H9 (cell line): ENCODE measurements around the gene PIGBOS1. TPM values are rescaled to one million over a fixed set of nuclear protein-coding genes. Genes with fewer than 3 reads are reported as not detected.

Experiments used
- DNase-seq: peaks from one replicate; pipeline ENCODE4 v3.0.0-alpha.2; 2017
- H2AFZ ChIP-seq: one replicate; pipeline ENCODE4 v1.6.1; 2013; ENCODE audit warnings: mild to moderate bottlenecking, low read length, control low read depth, moderate library complexity
- H2AK5ac ChIP-seq: 2 replicates; pipeline ENCODE4 v1.6.1; 2013; ENCODE audit warnings: low read length, control low read depth, mixed read lengths; ENCODE audit not compliant: insufficient read length
- H2BK120ac ChIP-seq: one replicate; pipeline ENCODE4 v1.6.1; 2013; ENCODE audit warnings: low read depth, mild to moderate bottlenecking, low read length, control low read depth, inconsistent platforms; ENCODE audit not compliant: poor library complexity, severe bottlenecking
- H2BK12ac ChIP-seq: 2 replicates; pipeline ENCODE4 v1.6.1; 2013; ENCODE audit warnings: low read length, control low read depth, mixed read lengths, low read depth; ENCODE audit not compliant: insufficient read length
- H2BK15ac ChIP-seq: 2 replicates; pipeline ENCODE4 v1.6.1; 2013; ENCODE audit warnings: low read depth, low read length, control low read depth
- H2BK20ac ChIP-seq: one replicate; pipeline ENCODE4 v1.6.1; 2013; ENCODE audit warnings: low read depth, mild to moderate bottlenecking, low read length, control low read depth, inconsistent platforms; ENCODE audit not compliant: poor library complexity, severe bottlenecking
- H2BK5ac ChIP-seq: 2 replicates; pipeline ENCODE4 v1.6.1; 2013; ENCODE audit warnings: low read length, control low read depth, mixed read lengths; ENCODE audit not compliant: insufficient read length
- H3K14ac ChIP-seq: 2 replicates; pipeline ENCODE4 v1.6.1; 2013; ENCODE audit warnings: low read length, control low read depth; ENCODE audit not compliant: insufficient read depth
- H3K18ac ChIP-seq: 2 replicates; pipeline ENCODE4 v1.6.1; 2013; ENCODE audit warnings: low read depth, mild to moderate bottlenecking, mixed read lengths, low read length, control low read depth; ENCODE audit not compliant: insufficient read length
- H3K23ac ChIP-seq: 2 replicates; pipeline ENCODE4 v1.6.1; 2013; ENCODE audit warnings: low read length, control low read depth, mixed read lengths, low read depth; ENCODE audit not compliant: insufficient read length
- H3K23me2 ChIP-seq: 2 replicates; pipeline ENCODE4 v1.6.1; 2013; ENCODE audit warnings: low read depth, mild to moderate bottlenecking, mixed read lengths, low read length, control low read depth; ENCODE audit not compliant: insufficient read length, poor library complexity, severe bottlenecking
- H3K27ac ChIP-seq: 2 replicates; pipeline ENCODE4 v1.5.1; 2013; ENCODE audit warnings: low read length, control low read depth, mixed read lengths, low read depth; ENCODE audit not compliant: insufficient read length
- H3K27me3 ChIP-seq: 2 replicates; pipeline ENCODE4 v1.6.1; 2013; ENCODE audit warnings: low read length, control low read depth, inconsistent platforms; ENCODE audit not compliant: insufficient read depth
- H3K4ac ChIP-seq: 2 replicates; pipeline ENCODE4 v1.6.1; 2013; ENCODE audit warnings: low read depth, mild to moderate bottlenecking, control low read depth, inconsistent platforms, low read length, moderate library complexity
- H3K4me1 ChIP-seq: 2 replicates; pipeline ENCODE4 v1.6.1; 2013; ENCODE audit warnings: low read length, control low read depth, inconsistent platforms; ENCODE audit not compliant: insufficient read depth
- H3K4me2 ChIP-seq: 2 replicates; pipeline ENCODE4 v1.6.1; 2013; ENCODE audit warnings: low read length, control low read depth, mixed read lengths; ENCODE audit not compliant: insufficient read length, insufficient read depth
- H3K56ac ChIP-seq: 2 replicates; pipeline ENCODE4 v1.6.1; 2013; ENCODE audit warnings: low read depth, mild to moderate bottlenecking, mixed read lengths, low read length, control low read depth; ENCODE audit not compliant: insufficient read length
- H3K79me1 ChIP-seq: 2 replicates; pipeline ENCODE4 v1.6.1; 2013; ENCODE audit warnings: low read depth, mild to moderate bottlenecking, moderate library complexity, low read length, control low read depth, inconsistent platforms; ENCODE audit not compliant: insufficient read depth, poor library complexity, severe bottlenecking
- H3K79me2 ChIP-seq: 2 replicates; pipeline ENCODE4 v1.6.1; 2013; ENCODE audit warnings: low read length, control low read depth, inconsistent platforms; ENCODE audit not compliant: insufficient read depth
- H3K9ac ChIP-seq: 2 replicates; pipeline ENCODE4 v1.6.1; 2013; ENCODE audit warnings: low read length, control low read depth, mixed read lengths; ENCODE audit not compliant: insufficient read length; ENCODE audit errors: extremely low read depth
- H3K9me3 ChIP-seq: one replicate; pipeline ENCODE4 v1.6.1; 2013; ENCODE audit warnings: low read depth, low read length, inconsistent platforms; ENCODE audit not compliant: control insufficient read depth
- H3T11ph ChIP-seq: one replicate; pipeline ENCODE4 v1.6.1; 2013; ENCODE audit warnings: mild to moderate bottlenecking, low read length, control low read depth, inconsistent platforms
- H4K20me1 ChIP-seq: one replicate; pipeline ENCODE4 v1.6.1; 2013; ENCODE audit not compliant: control insufficient read depth, insufficient read length, insufficient read depth
- H4K5ac ChIP-seq: 2 replicates; pipeline ENCODE4 v1.6.1; 2013; ENCODE audit warnings: low read depth, mild to moderate bottlenecking, mixed read lengths, low read length, control low read depth; ENCODE audit not compliant: insufficient read length
- H4K8ac ChIP-seq: replicated peaks from 2 replicates; pipeline ENCODE4 v1.6.1; 2013; ENCODE audit warnings: low read length, control low read depth, mixed read lengths, low read depth; ENCODE audit not compliant: insufficient read length
- H4K91ac ChIP-seq: 2 replicates; pipeline ENCODE4 v1.6.1; 2013; ENCODE audit warnings: low read depth, mild to moderate bottlenecking, moderate library complexity, mixed read lengths, low read length, control low read depth; ENCODE audit not compliant: insufficient read length
- H3K27ac Mint-ChIP-seq, 3 experiments: 2 replicates in 2 of 3; 3 replicates in 1 of 3; pipeline ENCODE4 v1.8.0; 2020 to 2021; ENCODE audit warnings: mixed read lengths in 3 of 3, mild to moderate bottlenecking in 1 of 3, moderate library complexity in 1 of 3
- H3K27me3 Mint-ChIP-seq: 2 replicates; pipeline ENCODE4 v1.8.0; 2021; ENCODE audit warnings: low read depth, mild to moderate bottlenecking, moderate library complexity, mixed read lengths
- H3K36me3 Mint-ChIP-seq, 3 experiments: 2 replicates in 2 of 3; 3 replicates in 1 of 3; pipeline ENCODE4 v1.8.0; 2020 to 2021; ENCODE audit warnings: low read depth in 3 of 3, mixed read lengths in 3 of 3; ENCODE audit not compliant: insufficient read depth in 1 of 3
- H3K4me1 Mint-ChIP-seq, 2 experiments: 2 replicates each; pipeline ENCODE4 v1.8.0; 2020; ENCODE audit warnings: mixed read lengths in 2 of 2
- H3K4me3 Mint-ChIP-seq, 2 experiments: 2 replicates in 1 of 2; 3 replicates in 1 of 2; pipeline ENCODE4 v1.8.0; 2020 to 2021; ENCODE audit warnings: mild to moderate bottlenecking in 2 of 2, mixed read lengths in 2 of 2, moderate library complexity in 1 of 2
- H3K9me3 Mint-ChIP-seq, 2 experiments: 2 replicates in 1 of 2; 3 replicates in 1 of 2; pipeline ENCODE4 v1.8.0; 2020; ENCODE audit warnings: mild to moderate bottlenecking in 2 of 2, mixed read lengths in 2 of 2, moderate library complexity in 1 of 2
- WGBS: extraction: QIAGEN DNeasy Blood & Tissue Kit; methylation state at CpG from one replicate; pipeline ENCODE4 v1.1.7; 2013; ENCODE audit warnings: missing lambda C conversion rate, low lambda C conversion rate, mixed read lengths; ENCODE audit not compliant: insufficient read length; ENCODE audit errors: extremely low coverage; 5-methylcytosine and 5-hydroxymethylcytosine counted together
- total RNA-seq: library from RNA; stranded (reverse); gene quantifications from 2 replicates; pipeline ENCODE4 v1.2.1, GENCODE V29; 2021
- TF ChIP-seq, protein P1 (sequence below): fragments of 200-600 bp; sonication (generic); conservative IDR thresholded peaks from 3 replicates; pipeline ENCODE4 v1.8.0; 2021; ENCODE audit warnings: antibody characterized with exemption, mild to moderate bottlenecking

PIGBOS1 gene
- total RNA-seq, 1 experiment from 2014 or later: 10.4 TPM

GRCh38 chr15:55348281-55348778 is 29.4 kb upstream of the PIGBOS1 start:
- no peak overlapping the region for H2AK5ac ChIP-seq
- TF ChIP-seq, protein P1, sequence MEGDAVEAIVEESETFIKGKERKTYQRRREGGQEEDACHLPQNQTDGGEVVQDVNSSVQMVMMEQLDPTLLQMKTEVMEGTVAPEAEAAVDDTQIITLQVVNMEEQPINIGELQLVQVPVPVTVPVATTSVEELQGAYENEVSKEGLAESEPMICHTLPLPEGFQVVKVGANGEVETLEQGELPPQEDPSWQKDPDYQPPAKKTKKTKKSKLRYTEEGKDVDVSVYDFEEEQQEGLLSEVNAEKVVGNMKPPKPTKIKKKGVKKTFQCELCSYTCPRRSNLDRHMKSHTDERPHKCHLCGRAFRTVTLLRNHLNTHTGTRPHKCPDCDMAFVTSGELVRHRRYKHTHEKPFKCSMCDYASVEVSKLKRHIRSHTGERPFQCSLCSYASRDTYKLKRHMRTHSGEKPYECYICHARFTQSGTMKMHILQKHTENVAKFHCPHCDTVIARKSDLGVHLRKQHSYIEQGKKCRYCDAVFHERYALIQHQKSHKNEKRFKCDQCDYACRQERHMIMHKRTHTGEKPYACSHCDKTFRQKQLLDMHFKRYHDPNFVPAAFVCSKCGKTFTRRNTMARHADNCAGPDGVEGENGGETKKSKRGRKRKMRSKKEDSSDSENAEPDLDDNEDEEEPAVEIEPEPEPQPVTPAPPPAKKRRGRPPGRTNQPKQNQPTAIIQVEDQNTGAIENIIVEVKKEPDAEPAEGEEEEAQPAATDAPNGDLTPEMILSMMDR: no peak
- H3K9me3 ChIP-seq: no peaks in the 10 kb centered on the region
- H2BK15ac ChIP-seq: no peak overlapping the region
- H3K4me3 Mint-ChIP-seq: no peak overlapping the region
- no peaks in the 10 kb centered on the region for H3K27me3 ChIP-seq
- H2BK12ac ChIP-seq: no peak overlapping the region
- WGBS: no CpG with 5 or more reads among the region's 4 CpGs
- no peak overlapping the region for H3K4ac ChIP-seq
- no peak overlapping the region for H2BK120ac ChIP-seq
- H3K23ac ChIP-seq: no peak overlapping the region
- H3T11ph ChIP-seq: no peak overlapping the region
- H3K4me1 ChIP-seq: peaks cover 8% of the 10 kb centered on the region
- H2BK5ac ChIP-seq: no peak overlapping the region
- H3K9ac ChIP-seq: no peak overlapping the region
- H4K8ac ChIP-seq: no peak overlapping the region
- H3K27ac ChIP-seq: no peak overlapping the region
- H3K79me2 ChIP-seq: no peaks in the 10 kb centered on the region
- no peak overlapping the region for H3K4me2 ChIP-seq
- H3K79me1 ChIP-seq: no peaks in the 10 kb centered on the region
- no peaks in the 10 kb centered on the region for H3K23me2 ChIP-seq
- DNase-seq: peak; percentile 69
- H3K27ac Mint-ChIP-seq: no peak overlapping the region
- H3K36me3 Mint-ChIP-seq: peaks cover 0 to 3% (median 0%) of the 10 kb centered on the region in 3 experiments; a peak in 1 of 7 replicates
- no peak overlapping the region for H4K5ac ChIP-seq
- no peak overlapping the region for H3K18ac ChIP-seq
- no peak overlapping the region for H3K14ac ChIP-seq
- no peak overlapping the region for H2AFZ ChIP-seq
- peaks cover 25 to 28% of the 10 kb centered on the region in 2 experiments for H3K4me1 Mint-ChIP-seq
- no peaks in the 10 kb centered on the region for H4K20me1 ChIP-seq
- H3K9me3 Mint-ChIP-seq: no peaks in the 10 kb centered on the region
- H4K91ac ChIP-seq: no peak overlapping the region
- H3K56ac ChIP-seq: no peak overlapping the region
- H3K27me3 Mint-ChIP-seq: no peaks in the 10 kb centered on the region
- no peak overlapping the region for H2BK20ac ChIP-seq
